ENCODE results near the gene AGT. TPM values are rescaled to one million over a fixed set of nuclear protein-coding genes. Genes with fewer than 3 reads are reported as not detected.
"Not testable (repeated sequence)": the region's sequence is repeated elsewhere in the genome, so short reads cannot be mapped to it uniquely, and the experiment has no call there.

AGT gene
- total and polyA plus RNA-seq, 3 experiments from 2014 or later, result not detected

DNA sequence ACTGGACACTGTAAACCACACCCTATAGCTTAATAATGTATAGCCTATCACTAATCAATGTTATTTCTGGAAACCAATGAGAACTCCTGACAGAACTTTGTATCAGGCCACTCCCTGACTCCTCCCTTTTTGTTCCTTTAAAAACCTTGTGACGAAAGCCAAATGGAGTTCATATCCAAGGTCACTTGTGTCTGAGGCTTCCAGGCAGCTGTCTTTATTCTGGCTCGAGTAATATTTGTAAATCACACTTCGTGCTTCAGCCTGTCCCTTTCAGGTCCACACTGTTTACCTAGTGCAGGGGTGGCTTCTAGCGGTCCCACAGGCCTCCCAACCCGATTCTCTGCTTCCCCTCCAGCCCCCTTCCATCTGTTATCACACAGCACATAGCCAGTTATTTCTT lies 17.1 kb upstream of the AGT start:
- no peaks in the 10 kb centered on the region for H3K36me3 Mint-ChIP-seq
- no peaks in the 10 kb centered on the region for H3K36me3 ChIP-seq (ENCODE audit: insufficient read depth, low read length)
- H3K27me3 Mint-ChIP-seq, result peaks cover 8 to 44% of the 10 kb centered on the region in 2 donors
- no peak overlapping the region for H3K4me3 ChIP-seq (ENCODE audit: low read length)
- POLR2A ChIA-PET, result no interaction called here
- no peak overlapping the region for H3K27ac ChIP-seq (ENCODE audit: low read depth, low read length)
- no peaks in the 10 kb centered on the region for H3K9me3 ChIP-seq (ENCODE audit: low read length)
- CTCF ChIA-PET, result no interaction called here
- no peak overlapping the region for H3K27ac Mint-ChIP-seq
- no peak for DNase-seq
- H3K9me3 Mint-ChIP-seq, result peaks cover 0 to 3% (median 0%) of the 10 kb centered on the region in 5 donors
- H3K4me3 Mint-ChIP-seq, result no peak overlapping the region
- no peaks in the 10 kb centered on the region for H3K4me1 ChIP-seq (ENCODE audit: insufficient read depth, low read length)
- no peaks in the 10 kb centered on the region for H3K27me3 ChIP-seq (ENCODE audit: insufficient read depth, low read length, poor library complexity, severe bottlenecking)
- H3K4me1 Mint-ChIP-seq, result no peaks in the 10 kb centered on the region

DNA sequence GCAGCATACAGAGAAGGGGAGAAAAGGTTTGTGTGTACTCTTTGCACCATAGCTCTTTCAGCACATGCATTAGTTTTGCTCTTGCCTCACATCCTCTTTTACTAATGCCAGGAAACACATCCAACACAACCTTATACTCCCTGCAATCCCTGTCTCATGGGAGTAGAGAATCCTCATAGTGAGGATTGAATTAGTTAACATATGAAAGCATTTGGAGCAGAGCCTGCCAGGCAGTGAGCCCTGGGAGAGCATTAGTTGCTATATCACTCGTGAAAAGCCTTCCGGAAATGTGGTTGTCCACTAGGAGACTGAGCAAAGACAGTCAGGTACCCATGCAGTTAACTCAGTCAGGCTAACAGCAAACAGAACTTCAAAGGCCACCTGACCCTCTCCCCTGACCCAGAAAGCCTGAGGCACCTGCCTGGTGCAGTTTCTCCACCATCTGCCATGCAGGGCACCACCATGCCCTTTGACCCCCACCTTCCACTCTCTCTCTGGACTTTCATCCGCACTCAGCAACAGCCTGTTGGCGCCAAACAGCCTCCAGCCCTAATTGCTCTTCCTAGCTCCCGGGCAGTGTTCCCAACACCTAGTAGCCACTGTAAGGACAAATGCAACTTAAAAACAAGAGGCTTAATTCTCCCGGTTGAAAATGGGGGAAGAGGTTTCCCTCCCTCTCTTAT lies 14.9 kb upstream of the AGT start:
- no peak for DNase-seq
- Mint-ChIP-seq H3K4me3 (no peak overlapping the region), H3K27me3 (peaks cover 6 to 43% of the 10 kb centered on the region in 2 donors), H3K4me1 (no peaks in the 10 kb centered on the region), H3K36me3 (no peaks in the 10 kb centered on the region), H3K27ac (no peak overlapping the region), H3K9me3 (peaks cover 0 to 3% (median 0%) of the 10 kb centered on the region in 5 donors)
- no peak overlapping the region for H3K27ac ChIP-seq (ENCODE audit: low read depth, low read length)
- ChIA-PET CTCF (no interaction called here), POLR2A (no interaction called here)
- no peak overlapping the region for H3K4me3 ChIP-seq (ENCODE audit: low read length)
- no peaks in the 10 kb centered on the region for H3K36me3 ChIP-seq (ENCODE audit: insufficient read depth, low read length)
- H3K9me3 ChIP-seq (ENCODE audit: low read length), result no peaks in the 10 kb centered on the region
- H3K27me3 ChIP-seq (ENCODE audit: insufficient read depth, low read length, poor library complexity, severe bottlenecking), result no peaks in the 10 kb centered on the region
- H3K4me1 ChIP-seq (ENCODE audit: insufficient read depth, low read length), result no peaks in the 10 kb centered on the region

DNA sequence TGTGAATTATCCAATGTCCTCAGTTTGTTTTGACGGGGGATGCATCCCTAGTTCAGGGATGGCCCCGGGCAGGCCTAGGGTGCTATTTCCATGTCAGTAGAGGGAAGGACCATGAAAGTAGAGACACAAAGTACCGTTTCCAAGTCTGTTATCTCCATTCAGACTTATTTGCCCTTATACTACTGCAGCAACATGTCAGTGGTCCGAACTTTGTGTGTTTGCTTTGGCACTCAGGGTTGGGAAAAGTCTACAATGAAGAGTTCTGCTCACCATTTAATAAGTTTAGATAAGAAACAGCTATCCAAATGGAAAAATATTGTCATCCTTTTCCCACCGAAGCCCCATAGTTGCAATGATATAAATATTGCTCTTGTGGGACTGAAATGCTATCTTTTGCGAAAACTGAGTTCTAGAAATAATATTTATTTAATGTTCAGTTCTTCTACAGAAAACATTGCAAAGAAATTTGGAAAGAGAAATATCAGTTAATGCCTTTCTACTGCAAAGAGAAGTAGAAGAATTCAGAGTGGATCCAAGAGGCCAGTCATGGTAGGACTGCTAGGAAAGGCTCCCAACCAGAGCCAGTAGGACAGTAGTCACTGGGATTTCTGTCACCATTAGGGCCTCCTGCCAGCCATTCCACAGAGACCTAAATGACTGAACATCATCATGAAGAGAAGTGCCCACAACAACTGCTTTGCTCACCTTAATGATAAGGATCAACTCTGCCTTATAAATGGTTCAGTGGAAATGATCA lies 11.5 kb upstream of the AGT start:
- Histone ChIP-seq H3K27ac (ENCODE audit: low read depth, low read length) (no peak overlapping the region), H3K9me3 (ENCODE audit: low read length) (no peaks in the 10 kb centered on the region), H3K4me3 (ENCODE audit: low read length) (no peak overlapping the region), H3K27me3 (ENCODE audit: insufficient read depth, low read length, poor library complexity, severe bottlenecking) (no peaks in the 10 kb centered on the region), H3K4me1 (ENCODE audit: insufficient read depth, low read length) (no peaks in the 10 kb centered on the region), H3K36me3 (ENCODE audit: insufficient read depth, low read length) (no peaks in the 10 kb centered on the region)
- POLR2A ChIA-PET, result no interaction called here
- no peak overlapping the region for H3K27ac Mint-ChIP-seq
- CTCF ChIA-PET, result no interaction called here
- DNase-seq, result no peak
- no peak overlapping the region for H3K4me3 Mint-ChIP-seq
- no peaks in the 10 kb centered on the region for H3K36me3 Mint-ChIP-seq
- peaks cover 0 to 8% (median 1%) of the 10 kb centered on the region in 5 donors for H3K9me3 Mint-ChIP-seq
- peaks cover 13 to 40% of the 10 kb centered on the region in 2 donors for H3K27me3 Mint-ChIP-seq
- H3K4me1 Mint-ChIP-seq, result no peaks in the 10 kb centered on the region

DNA sequence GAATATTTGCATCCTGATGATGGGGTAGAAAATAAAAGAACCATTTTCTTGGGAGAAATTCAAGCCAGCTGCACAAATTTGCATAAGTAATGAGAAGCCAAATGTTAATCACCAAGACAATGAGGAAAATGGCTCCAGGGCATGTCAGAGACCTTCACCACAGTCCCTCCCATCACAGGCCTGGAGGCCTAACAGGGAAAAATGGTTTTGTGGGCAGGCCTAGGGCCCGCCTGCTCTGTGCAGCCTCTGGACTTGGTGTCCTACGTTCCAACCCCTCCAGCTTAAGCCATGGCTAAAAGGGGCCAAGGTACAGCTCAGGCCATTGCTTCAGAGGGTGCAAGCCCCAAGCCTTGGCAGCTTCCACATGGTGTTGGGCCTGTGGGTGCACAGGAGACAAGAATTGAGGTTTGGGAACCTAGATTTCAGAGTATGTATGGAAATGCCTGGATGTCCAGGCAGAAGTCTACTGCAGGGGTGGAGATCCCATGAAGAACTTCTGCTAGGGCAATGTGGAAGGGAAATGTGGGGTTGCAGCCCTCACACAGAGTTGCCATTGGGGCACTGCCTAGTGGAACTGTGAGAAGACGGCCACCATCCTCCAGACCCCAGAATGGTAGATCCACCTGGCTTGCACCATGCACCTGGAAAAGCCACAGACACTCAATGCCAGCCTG lies 8.1 kb upstream of the AGT start:
- H3K4me1 Mint-ChIP-seq; H3K9me3 Mint-ChIP-seq; H3K27ac Mint-ChIP-seq; H3K9me3 ChIP-seq (ENCODE audit: low read length); H3K4me3 Mint-ChIP-seq; H3K4me3 ChIP-seq (ENCODE audit: low read length); POLR2A ChIA-PET; H3K4me1 ChIP-seq (ENCODE audit: insufficient read depth, low read length); H3K36me3 Mint-ChIP-seq; DNase-seq; H3K36me3 ChIP-seq (ENCODE audit: insufficient read depth, low read length); CTCF ChIA-PET; H3K27ac ChIP-seq (ENCODE audit: low read depth, low read length); H3K27me3 ChIP-seq (ENCODE audit: insufficient read depth, low read length, poor library complexity, severe bottlenecking): not testable (repeated sequence)
- peaks cover 10 to 31% of the 10 kb centered on the region in 2 donors for H3K27me3 Mint-ChIP-seq

DNA sequence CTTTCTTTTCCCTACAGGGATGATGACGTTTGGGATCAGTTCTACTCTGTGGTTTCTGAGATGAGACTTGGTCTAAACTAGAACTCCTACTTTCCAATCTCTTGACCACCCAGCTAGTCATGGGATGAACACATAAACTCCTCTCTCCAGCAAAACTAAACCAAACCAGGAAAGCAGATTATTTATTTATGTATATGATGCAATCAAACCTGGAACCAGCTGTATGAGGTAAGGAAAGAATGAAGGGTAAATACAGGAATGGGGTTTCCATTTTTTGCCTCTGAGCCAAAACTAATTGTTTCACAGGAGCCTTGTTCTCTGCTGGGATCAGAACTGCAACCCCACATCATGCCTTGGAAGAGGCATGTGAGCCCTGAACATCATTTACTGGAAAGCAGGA lies 3.3 kb upstream of the AGT start:
- no peaks in the 10 kb centered on the region for H3K9me3 ChIP-seq (ENCODE audit: low read length)

DNA sequence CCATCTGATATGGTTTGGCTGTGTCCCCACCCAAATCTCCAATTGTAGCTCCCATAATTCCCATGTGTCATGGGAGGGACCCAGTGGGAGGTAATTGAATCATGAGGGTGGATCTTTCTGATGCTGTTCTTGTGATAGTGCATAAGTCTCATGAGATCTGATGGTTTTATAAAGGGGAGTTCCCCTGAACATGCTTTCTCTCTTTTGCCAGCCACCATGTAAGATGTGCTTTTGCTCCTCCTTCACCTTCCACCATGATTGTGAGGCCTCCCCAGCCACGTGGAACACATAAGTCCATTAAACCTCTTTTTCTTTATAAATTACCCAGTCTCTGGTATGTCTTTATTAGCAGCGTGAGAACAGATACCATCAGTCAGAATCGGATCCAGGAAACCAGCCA lies 2.5 kb upstream of the AGT start:
- DNase-seq; H3K4me3 ChIP-seq (ENCODE audit: low read length); H3K27ac ChIP-seq (ENCODE audit: low read depth, low read length); POLR2A ChIA-PET; H3K4me1 Mint-ChIP-seq; H3K36me3 ChIP-seq (ENCODE audit: insufficient read depth, low read length); H3K9me3 ChIP-seq (ENCODE audit: low read length); H3K27me3 ChIP-seq (ENCODE audit: insufficient read depth, low read length, poor library complexity, severe bottlenecking); H3K36me3 Mint-ChIP-seq; H3K27ac Mint-ChIP-seq; H3K4me3 Mint-ChIP-seq; H3K4me1 ChIP-seq (ENCODE audit: insufficient read depth, low read length); H3K9me3 Mint-ChIP-seq; CTCF ChIA-PET: not testable (repeated sequence)
- peaks cover 11 to 32% of the 10 kb centered on the region in 2 donors for H3K27me3 Mint-ChIP-seq

More for the DNA sequence above, 3.3 kb upstream of the AGT start:
- H3K4me1 Mint-ChIP-seq, result no peaks in the 10 kb centered on the region
- peaks cover 0 to 5% (median 3%) of the 10 kb centered on the region in 5 donors for H3K9me3 Mint-ChIP-seq
- H3K27me3 Mint-ChIP-seq, result peaks cover 14 to 32% of the 10 kb centered on the region in 2 donors
- H3K27ac ChIP-seq (ENCODE audit: low read depth, low read length), result no peak overlapping the region
- no peaks in the 10 kb centered on the region for H3K4me1 ChIP-seq (ENCODE audit: insufficient read depth, low read length)
- CTCF ChIA-PET, result no interaction called here
- no peaks in the 10 kb centered on the region for H3K27me3 ChIP-seq (ENCODE audit: insufficient read depth, low read length, poor library complexity, severe bottlenecking)
- no peaks in the 10 kb centered on the region for H3K36me3 Mint-ChIP-seq
- H3K4me3 ChIP-seq (ENCODE audit: low read length), result no peak overlapping the region
- H3K36me3 ChIP-seq (ENCODE audit: insufficient read depth, low read length), result no peaks in the 10 kb centered on the region
- H3K27ac Mint-ChIP-seq, result no peak overlapping the region
- no peak overlapping the region for H3K4me3 Mint-ChIP-seq
- POLR2A ChIA-PET, result no interaction called here
- no peak for DNase-seq

DNA sequence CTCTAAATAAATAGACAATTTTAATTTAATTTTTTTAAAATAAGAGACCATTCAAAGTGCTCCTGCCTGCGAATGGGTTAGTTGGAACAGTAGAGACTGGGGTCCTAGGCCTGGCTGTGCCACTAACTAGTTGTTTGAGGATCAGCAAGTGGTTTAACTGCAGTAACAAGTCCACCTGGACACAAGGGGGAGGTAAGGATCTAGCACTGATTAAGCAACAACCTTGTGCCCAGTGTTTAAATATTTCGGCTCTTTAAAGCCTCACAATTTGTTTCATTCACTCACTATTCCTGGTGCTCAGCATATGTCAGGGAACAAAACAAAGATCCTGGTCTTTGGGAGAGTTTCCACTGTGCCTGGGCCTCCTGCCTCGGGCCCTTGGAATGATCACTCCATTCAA lies 1.6 kb upstream of the AGT start:
- H3K36me3 Mint-ChIP-seq, result no peaks in the 10 kb centered on the region

DNA sequence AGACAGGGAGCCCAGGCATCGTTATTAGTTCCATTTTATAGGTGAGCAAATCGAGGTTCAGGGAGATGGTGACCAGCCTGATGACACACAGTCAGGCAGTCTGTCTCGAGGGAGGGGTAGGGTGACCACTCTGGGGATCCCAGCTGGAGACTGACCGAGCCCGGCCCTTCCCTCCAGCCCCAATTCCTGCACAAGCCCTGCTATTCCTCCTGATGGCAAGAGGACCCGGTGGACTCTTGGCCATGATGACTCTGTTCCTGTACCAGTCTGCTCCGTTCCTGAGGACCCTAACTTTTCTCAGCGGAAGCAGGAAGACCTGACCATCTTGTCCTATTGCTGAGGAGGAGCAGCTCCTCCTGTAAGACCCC lies 391 bp downstream of the AGT start:
- Histone ChIP-seq H3K36me3 (ENCODE audit: insufficient read depth, low read length) (no peaks in the 10 kb centered on the region), H3K9me3 (ENCODE audit: low read length) (no peaks in the 10 kb centered on the region), H3K27me3 (ENCODE audit: insufficient read depth, low read length, poor library complexity, severe bottlenecking) (no peaks in the 10 kb centered on the region), H3K4me1 (ENCODE audit: insufficient read depth, low read length) (no peaks in the 10 kb centered on the region), H3K4me3 (ENCODE audit: low read length) (no peak overlapping the region), H3K27ac (ENCODE audit: low read depth, low read length) (no peak overlapping the region)
- H3K27me3 Mint-ChIP-seq, result peaks cover 6 to 24% of the 10 kb centered on the region in 2 donors
- no peaks in the 10 kb centered on the region for H3K36me3 Mint-ChIP-seq
- no peak for DNase-seq
- H3K4me1 Mint-ChIP-seq, result no peaks in the 10 kb centered on the region
- peaks cover 0 to 4% (median 0%) of the 10 kb centered on the region in 5 donors for H3K9me3 Mint-ChIP-seq
- H3K4me3 Mint-ChIP-seq, result no peak overlapping the region
- no peak overlapping the region for H3K27ac Mint-ChIP-seq
- ChIA-PET CTCF (no interaction called here), POLR2A (no interaction called here)

More for the DNA sequence above, 1.6 kb upstream of the AGT start:
- DNase-seq, result no peak
- Histone ChIP-seq H3K4me1 (ENCODE audit: insufficient read depth, low read length) (no peaks in the 10 kb centered on the region), H3K27ac (ENCODE audit: low read depth, low read length) (no peak overlapping the region), H3K36me3 (ENCODE audit: insufficient read depth, low read length) (no peaks in the 10 kb centered on the region), H3K9me3 (ENCODE audit: low read length) (no peaks in the 10 kb centered on the region), H3K27me3 (ENCODE audit: insufficient read depth, low read length, poor library complexity, severe bottlenecking) (no peaks in the 10 kb centered on the region), H3K4me3 (ENCODE audit: low read length) (no peak overlapping the region)
- Mint-ChIP-seq H3K27me3 (peaks cover 6 to 28% of the 10 kb centered on the region in 2 donors), H3K4me3 (no peak overlapping the region), H3K27ac (no peak overlapping the region), H3K4me1 (no peaks in the 10 kb centered on the region), H3K9me3 (peaks cover 0 to 4% (median 0%) of the 10 kb centered on the region in 5 donors)
- POLR2A ChIA-PET, result no interaction called here
- CTCF ChIA-PET, result no interaction called here

All from CD8-positive, alpha-beta memory T cell (primary cell).